RPMI7951 (cell line): ENCODE measurements around the gene PF4V1. TPM values are rescaled to one million over a fixed set of nuclear protein-coding genes. Genes with fewer than 3 reads are reported as not detected.
"Not testable (repeated sequence)": the region's sequence is repeated elsewhere in the genome, so short reads cannot be mapped to it uniquely, and the experiment has no call there.

ENCODE experiments used
- DNase-seq: peaks from one replicate; pipeline ENCODE4 v3.0.0-alpha.2; 2012; ENCODE audit warnings: low read depth
- total RNA-seq: library from RNA; depleted of rRNA; stranded (reverse); fragments of >200 nt; shearing (Covaris generic); gene quantifications from 2 replicates; pipeline ENCODE4 v1.2.3, GENCODE V29; 2014

The PF4V1 gene
- total RNA-seq, 1 experiment from 2014 or later: 0.72 TPM

GRCh38 chr4:73870260-73870659 is 17.2 kb downstream of the PF4V1 start:
- DNase-seq: no peak

- DNase-seq: no peak
Observed at GRCh38 chr4:73870768-73871167, 17.7 kb downstream of the PF4V1 start.

- no peak for DNase-seq
Observed at GRCh38 chr4:73871511-73872310, 18.6 kb downstream of the PF4V1 start.

GRCh38 chr4:73872316-73873108 is 19.4 kb downstream of the PF4V1 start:
- DNase-seq: no peak

GRCh38 chr4:73874386-73874785 is 21.3 kb downstream of the PF4V1 start:
- no peak for DNase-seq

GRCh38 chr4:73875401-73875800 is 22.3 kb downstream of the PF4V1 start:
- DNase-seq: no peak

- DNase-seq: peak; percentile 78
Observed at GRCh38 chr4:73883306-73883705, 30.2 kb downstream of the PF4V1 start.

- DNase-seq: no peak
Observed at GRCh38 chr4:73885574-73886267, 32.6 kb downstream of the PF4V1 start.

GRCh38 chr4:73891326-73891725 is 38.2 kb downstream of the PF4V1 start:
- DNase-seq: no peak

GRCh38 chr4:73891739-73892405 is 38.8 kb downstream of the PF4V1 start:
- DNase-seq: peak; percentile 39

- DNase-seq: no peak
Observed at GRCh38 chr4:73892966-73893365, 39.9 kb downstream of the PF4V1 start.

GRCh38 chr4:73894001-73894400 is 40.9 kb downstream of the PF4V1 start:
- DNase-seq: no peak

GRCh38 chr4:73895201-73896175 is 42.4 kb downstream of the PF4V1 start:
- DNase-seq: peak; percentile 90

GRCh38 chr4:73896416-73896815 is 43.3 kb downstream of the PF4V1 start:
- DNase-seq: no peak

- DNase-seq: peak; percentile 22
Observed at GRCh38 chr4:73897380-73898136, 44.5 kb downstream of the PF4V1 start.

GRCh38 chr4:73899338-73899737 is 46.2 kb downstream of the PF4V1 start:
- not testable (repeated sequence) for DNase-seq

GRCh38 chr4:73901031-73901430 is 47.9 kb downstream of the PF4V1 start:
- DNase-seq: peak; percentile 92

GRCh38 chr4:73902038-73902637 is 49.0 kb downstream of the PF4V1 start:
- DNase-seq: peak; percentile 63

GRCh38 chr4:73902817-73903547 is 49.9 kb downstream of the PF4V1 start:
- DNase-seq: no peak
